Urinary bladder (tissue), 4 donors: ENCODE data around the gene PCDHGA7. TPM values are rescaled to one million over a fixed set of nuclear protein-coding genes. Genes with fewer than 3 reads are reported as not detected.
"Not testable (repeated sequence)": the region's sequence is repeated elsewhere in the genome, so short reads cannot be mapped to it uniquely, and the experiment has no call there.

Experiments used
- DNase-seq: peaks from one replicate; pipeline ENCODE4 v3.0.0-alpha.2; 2015; ENCODE audit errors: extremely low spot score
- H3K27ac ChIP-seq: one replicate; pipeline ENCODE4 v1.5.1; 2013; ENCODE audit warnings: low read depth, mild to moderate bottlenecking, moderate library complexity
- H3K36me3 ChIP-seq: one replicate; pipeline ENCODE4 v1.6.1; 2013; ENCODE audit warnings: mild to moderate bottlenecking, moderate library complexity; ENCODE audit not compliant: insufficient read depth
- H3K4me1 ChIP-seq: one replicate; pipeline ENCODE4 v1.6.1; 2013; ENCODE audit warnings: mild to moderate bottlenecking, moderate library complexity; ENCODE audit not compliant: insufficient read depth
- H3K4me3 ChIP-seq: one replicate; pipeline ENCODE4 v1.5.1; 2013; ENCODE audit warnings: low read depth, low read length
- WGBS: extraction: QIAGEN DNeasy Blood & Tissue Kit; methylation state at CpG from one replicate; pipeline ENCODE4 v1.1.7; 2013; 5-methylcytosine and 5-hydroxymethylcytosine counted together
- polyA plus RNA-seq: library from polyadenylated mRNA; stranded (reverse); fragments of 200-250 nt; gene quantifications from one replicate; pipeline ENCODE4 v1.2.3, GENCODE V29; 2013
- total RNA-seq: library from RNA; depleted of rRNA; stranded (reverse); fragments of >200 nt; gene quantifications from one replicate; pipeline ENCODE4 v1.2.3, GENCODE V29; 2014
- donor health status: healthy with polysubstance abuse.
- donor health status: healthy.

PCDHGA7 gene
- total and polyA plus RNA-seq, 2 donors: 1.9 to 6.9 TPM

GRCh38 chr5:141375444-141376155, 6.9 kb upstream of the PCDHGA7 start:
- H3K27ac ChIP-seq, DNase-seq, H3K4me3 ChIP-seq, H3K36me3 ChIP-seq, H3K4me1 ChIP-seq: not testable (repeated sequence)
- WGBS: 49% methylated on average over 43 of the region's 48 CpGs

GRCh38 chr5:141383345-141383744, 803 bp downstream of the PCDHGA7 start:
- no peak for DNase-seq
- WGBS: 39% methylated on average over 21 of the region's 21 CpGs
- H3K36me3 ChIP-seq: no peaks in the 10 kb centered on the region
- no peak overlapping the region for H3K4me3 ChIP-seq
- no peaks in the 10 kb centered on the region for H3K4me1 ChIP-seq
- H3K27ac ChIP-seq: no peak overlapping the region

GRCh38 chr5:141384471-141385267, 2.1 kb downstream of the PCDHGA7 start:
- DNase-seq: no peak
- WGBS: 50% methylated on average over 43 of the region's 43 CpGs
- H3K4me3 ChIP-seq: no peak overlapping the region
- H3K36me3 ChIP-seq: no peaks in the 10 kb centered on the region
- no peaks in the 10 kb centered on the region for H3K4me1 ChIP-seq
- no peak overlapping the region for H3K27ac ChIP-seq

GRCh38 chr5:141387557-141388311, 5.2 kb downstream of the PCDHGA7 start, which contains the start of gene PCDHGB4:
Gene PCDHGB4, plus strand, starts transcription at chr5:141387698. Its CDS starts 187 bp downstream, at chr5:141387885.
- not testable (repeated sequence) for H3K4me1 ChIP-seq, DNase-seq, H3K27ac ChIP-seq, H3K36me3 ChIP-seq
- H3K4me3 ChIP-seq: peak within 1 kb of the TSS; percentile 23
- 9% methylated on average over 19 of the region's 40 CpGs for WGBS

GRCh38 chr5:141388661-141389060, 6.1 kb downstream of the PCDHGA7 start:
- no peaks in the 10 kb centered on the region for H3K36me3 ChIP-seq
- DNase-seq: no peak
- no peaks in the 10 kb centered on the region for H3K4me1 ChIP-seq
- WGBS: 46% methylated on average over 10 of the region's 10 CpGs
- no peak overlapping the region for H3K4me3 ChIP-seq
- H3K27ac ChIP-seq: no peak overlapping the region

- Histone ChIP-seq H3K4me3 (no peak overlapping the region), H3K36me3 (no peaks in the 10 kb centered on the region), H3K4me1 (no peaks in the 10 kb centered on the region), H3K27ac (no peak overlapping the region)
- 33% methylated on average over 77 of the region's 77 CpGs for WGBS
- DNase-seq: no peak
Measured at GRCh38 chr5:141389153-141390042, 6.9 kb downstream of the PCDHGA7 start.

GRCh38 chr5:141392429-141393198, 10.1 kb downstream of the PCDHGA7 start, which contains the start of gene PCDHGA8:
Gene PCDHGA8, plus strand, starts transcription at chr5:141392633. Its CDS starts 181 bp downstream, at chr5:141392814.
- 25% methylated on average over 38 of the region's 38 CpGs for WGBS
- H3K4me3 ChIP-seq: no peak within 1 kb of the TSS
- H3K36me3 ChIP-seq: no peaks in the 10 kb centered on the region
- no peak for DNase-seq
- H3K4me1 ChIP-seq: no peaks in the 10 kb centered on the region
- H3K27ac ChIP-seq: no peak within 1 kb of the TSS

GRCh38 chr5:141393267-141393666, 10.7 kb downstream of the PCDHGA7 start:
- no peak for DNase-seq
- H3K4me3 ChIP-seq: no peak overlapping the region
- WGBS: 32% methylated on average over 21 of the region's 21 CpGs
- H3K27ac ChIP-seq: no peak overlapping the region
- H3K36me3 ChIP-seq: no peaks in the 10 kb centered on the region
- no peaks in the 10 kb centered on the region for H3K4me1 ChIP-seq

GRCh38 chr5:141394401-141395187, 12.1 kb downstream of the PCDHGA7 start:
- H3K27ac ChIP-seq, H3K36me3 ChIP-seq, H3K4me3 ChIP-seq, H3K4me1 ChIP-seq, DNase-seq: not testable (repeated sequence)
- 37% methylated on average over 43 of the region's 53 CpGs for WGBS

- peak within 1 kb of the TSS; percentile 6 for H3K4me3 ChIP-seq
- H3K4me1 ChIP-seq, H3K27ac ChIP-seq, DNase-seq, H3K36me3 ChIP-seq: not testable (repeated sequence)
- WGBS: 7% methylated on average over 25 of the region's 43 CpGs
Measured at GRCh38 chr5:141397756-141398551, 15.4 kb downstream of the PCDHGA7 start, which contains the start of gene PCDHGB5. Gene PCDHGB5, plus strand, starts transcription at chr5:141397947. Its CDS starts 181 bp downstream, at chr5:141398128.

- WGBS: 27% methylated on average over 15 of the region's 15 CpGs
- H3K27ac ChIP-seq: no peak overlapping the region
- H3K4me1 ChIP-seq: no peaks in the 10 kb centered on the region
- no peak for DNase-seq
- peak overlapping the region; percentile 6 for H3K4me3 ChIP-seq
- H3K36me3 ChIP-seq: no peaks in the 10 kb centered on the region
Measured at GRCh38 chr5:141398608-141399007, 16.1 kb downstream of the PCDHGA7 start.
